HUDEP-2 (cell line): ENCODE data around the gene AQP12A.

ENCODE experiments used
- DNase-seq, 76 experiments: peaks; one replicate each; lab custom pipeline; 2025; ENCODE audit not compliant: unreplicated experiment in 76 of 76; lab: John Stamatoyannopoulos, UW

Gene AQP12A

DNA sequence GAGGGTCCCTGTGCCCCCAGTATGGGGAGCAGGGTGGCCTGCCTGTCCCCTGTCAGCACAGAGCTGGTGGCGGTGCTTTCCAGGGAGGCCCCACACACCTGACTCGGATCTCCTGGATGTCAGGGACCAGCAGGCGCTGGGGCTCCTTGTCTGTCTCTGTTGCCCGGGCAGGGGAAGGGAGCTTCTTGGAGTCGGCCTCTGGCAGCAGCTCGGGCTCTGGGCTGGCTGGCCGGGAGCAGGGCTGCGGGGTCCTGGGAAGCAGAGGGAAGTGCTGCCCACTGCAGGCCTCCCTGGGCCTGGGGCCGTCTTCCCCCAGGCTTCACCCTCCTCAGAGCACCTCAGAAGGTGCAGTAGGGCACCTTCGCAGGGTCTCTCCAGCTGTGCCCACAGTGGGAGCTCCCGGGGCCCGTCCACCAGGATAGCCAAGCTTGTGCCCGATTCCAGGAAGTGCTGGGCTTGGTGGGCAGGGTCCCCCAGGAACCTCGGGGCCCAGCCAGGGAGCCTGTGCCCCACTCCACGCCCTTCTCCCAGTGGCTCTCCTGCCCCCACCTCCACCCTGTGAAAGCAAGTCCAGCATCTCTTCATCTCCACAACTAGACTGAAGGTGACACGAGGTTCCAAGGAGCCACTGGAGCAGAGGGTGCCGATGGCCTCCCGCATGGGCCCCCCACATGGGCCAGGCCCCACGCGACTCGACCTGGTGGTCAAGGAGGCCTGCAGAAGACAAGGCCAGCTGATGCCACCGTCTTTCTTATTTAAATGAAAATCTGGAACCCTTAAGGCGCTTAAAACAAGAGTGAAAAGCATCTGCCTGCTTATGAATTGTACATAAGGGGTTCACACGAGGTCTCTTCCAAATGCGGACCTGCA lies 28.2 kb downstream of the AQP12A start:
- DNase-seq: no peak

DNA sequence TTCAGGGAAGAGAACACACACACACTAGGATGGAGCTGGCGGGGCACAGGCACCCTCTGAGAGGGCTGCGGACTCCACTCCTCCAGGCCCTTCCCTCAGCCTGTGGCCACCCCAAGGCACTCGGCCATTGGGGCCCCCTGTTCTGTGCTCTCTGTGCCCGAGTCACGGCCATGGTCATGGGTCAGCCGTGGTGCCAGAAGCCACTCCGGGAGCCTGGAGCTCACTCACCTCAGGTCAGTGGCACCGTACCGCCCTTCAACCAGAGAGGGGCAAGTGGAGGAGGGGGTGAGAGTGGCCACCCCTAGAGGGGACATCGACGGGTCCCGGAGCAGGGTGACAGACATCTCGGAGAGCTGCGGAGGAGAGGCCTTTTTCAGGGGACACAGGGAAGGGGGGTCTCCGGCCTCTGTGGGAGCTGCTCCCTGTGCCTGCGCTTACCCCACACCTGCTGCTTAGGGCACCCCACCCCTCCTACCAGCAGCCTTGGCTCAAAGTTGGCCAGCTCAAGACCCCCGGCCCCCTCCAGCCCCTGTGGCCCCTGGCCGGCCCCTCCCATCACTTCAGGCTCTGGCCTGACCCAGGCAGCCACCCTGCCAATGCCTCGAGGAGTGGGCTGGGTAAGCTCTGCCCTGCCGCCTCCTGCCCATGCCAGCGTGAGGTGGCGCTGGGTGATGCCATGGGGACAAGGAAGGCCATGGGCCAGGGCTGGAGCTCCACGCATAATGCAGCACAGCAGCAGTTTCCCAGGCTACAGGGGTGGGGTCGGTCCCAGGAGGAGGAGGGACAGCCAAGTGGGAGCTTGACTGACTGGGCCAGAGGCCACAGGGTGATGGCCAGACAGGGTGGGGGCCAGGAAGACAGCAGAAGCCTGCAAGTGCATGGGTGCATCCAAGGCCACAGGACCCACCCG lies 29.3 kb downstream of the AQP12A start:
- DNase-seq: no peak

DNA sequence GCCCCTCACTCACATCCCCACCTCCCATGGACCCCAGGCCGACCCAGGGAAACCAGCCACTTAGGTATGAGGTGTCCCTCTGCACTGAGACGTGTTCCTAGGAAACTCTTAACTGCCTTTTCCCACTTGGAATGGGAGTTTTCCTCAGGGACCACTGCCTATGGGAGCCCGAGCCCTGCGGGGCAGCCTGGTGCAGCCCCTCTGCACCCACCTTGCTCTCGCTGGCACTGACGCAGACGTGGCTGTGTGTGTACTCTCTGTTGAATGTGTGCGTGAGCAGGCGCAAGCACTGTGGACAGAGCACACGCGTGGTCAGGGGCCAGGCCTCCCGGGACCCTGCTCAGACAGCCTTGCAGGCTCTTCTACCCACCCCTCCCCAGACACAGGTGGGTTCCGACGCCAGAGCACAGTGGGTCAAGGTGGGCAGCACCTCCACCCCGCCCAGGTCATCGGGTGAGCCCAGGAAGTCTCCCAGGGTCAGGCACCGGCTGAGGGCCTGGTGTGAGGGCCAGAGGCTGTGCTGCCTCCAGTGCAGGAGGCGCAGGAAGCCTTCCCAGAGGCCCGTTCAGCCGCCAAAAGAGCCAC lies 30.0 kb downstream of the AQP12A start:
- DNase-seq: no peak

DNA sequence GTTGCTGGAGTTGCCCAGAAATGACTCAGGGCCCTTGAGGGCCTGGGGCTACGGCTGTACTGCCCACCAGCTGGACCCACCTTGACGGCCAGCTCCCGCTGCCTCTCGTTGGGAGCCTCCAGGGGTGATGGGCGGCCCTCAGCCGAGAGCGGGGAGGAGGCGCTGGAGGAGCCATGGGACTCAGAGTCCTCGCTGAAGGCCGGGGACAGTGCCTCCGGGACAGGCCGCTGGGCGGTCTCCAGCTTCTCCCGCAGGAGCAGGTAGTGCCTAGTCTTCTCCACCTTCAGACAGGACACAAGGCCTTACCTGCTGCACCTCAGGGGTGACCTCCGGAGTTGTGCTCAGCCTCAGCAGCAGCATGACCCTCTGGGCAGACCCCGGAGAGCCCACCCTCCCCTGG lies 30.7 kb downstream of the AQP12A start:
- DNase-seq: no peak

DNA sequence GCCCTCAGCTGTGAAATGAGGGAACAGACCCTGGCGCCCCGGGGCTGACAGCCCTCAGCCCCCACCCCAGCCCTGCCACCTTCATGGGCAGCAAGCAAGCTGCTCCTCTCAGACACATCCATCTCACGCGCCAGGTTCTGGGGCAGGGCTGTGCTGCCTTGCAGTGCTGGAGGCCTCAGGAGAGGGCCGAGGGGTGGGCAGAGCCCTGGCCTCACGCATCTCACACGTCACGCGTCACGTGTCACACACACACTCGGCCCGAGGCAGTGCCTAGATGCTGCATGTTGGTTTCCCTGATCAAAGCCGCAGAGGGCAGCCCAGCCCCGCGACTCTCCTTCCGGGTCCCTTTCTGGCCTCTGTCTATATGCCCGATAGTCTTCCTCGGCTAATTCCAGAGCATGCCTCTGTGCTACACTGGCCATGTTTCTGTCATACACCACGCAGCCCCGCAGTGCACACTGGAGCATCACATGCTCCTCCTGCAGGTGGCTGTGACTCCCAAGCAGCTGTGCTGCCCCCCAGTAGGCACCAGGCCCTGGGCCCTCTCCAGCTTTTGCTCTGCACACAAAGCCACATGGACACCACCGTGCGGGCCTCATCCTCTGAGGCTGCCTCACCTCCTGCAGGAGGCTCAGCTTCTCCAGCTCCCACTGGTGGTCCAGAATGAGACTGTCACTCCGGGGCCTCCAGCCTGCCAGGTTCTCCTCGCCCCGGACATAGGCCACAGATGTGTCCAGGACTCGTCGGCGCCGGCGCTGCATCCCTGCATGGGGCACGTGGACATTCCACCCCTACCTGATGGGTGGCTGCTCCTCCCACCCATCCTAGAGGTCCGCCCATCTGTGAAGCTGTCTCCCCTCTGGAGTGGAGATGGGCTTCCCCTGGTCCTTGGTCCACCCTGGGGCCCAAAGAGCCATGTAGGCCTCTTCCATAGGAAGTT lies 31.4 kb downstream of the AQP12A start:
- DNase-seq: no peak

DNA sequence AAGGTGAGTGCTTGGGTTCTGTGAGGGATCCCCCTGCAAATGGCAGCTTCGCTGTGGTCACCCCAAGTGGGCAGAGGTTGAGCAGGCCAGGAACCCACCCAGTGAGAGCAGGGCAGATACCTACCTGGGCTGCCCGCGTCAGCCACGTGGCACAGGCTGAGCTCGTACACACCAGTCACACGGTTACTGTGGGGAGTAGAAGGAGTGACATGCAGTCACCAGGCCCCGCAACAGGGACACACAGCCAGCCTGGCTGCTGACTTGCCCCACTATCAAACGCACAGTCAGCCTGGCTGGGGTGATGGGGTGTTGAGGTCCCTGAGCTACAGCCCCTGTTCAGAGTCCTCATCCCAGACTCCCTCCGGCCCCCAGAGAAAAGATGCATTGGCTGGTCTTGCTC lies 32.2 kb downstream of the AQP12A start:
- DNase-seq: no peak

DNA sequence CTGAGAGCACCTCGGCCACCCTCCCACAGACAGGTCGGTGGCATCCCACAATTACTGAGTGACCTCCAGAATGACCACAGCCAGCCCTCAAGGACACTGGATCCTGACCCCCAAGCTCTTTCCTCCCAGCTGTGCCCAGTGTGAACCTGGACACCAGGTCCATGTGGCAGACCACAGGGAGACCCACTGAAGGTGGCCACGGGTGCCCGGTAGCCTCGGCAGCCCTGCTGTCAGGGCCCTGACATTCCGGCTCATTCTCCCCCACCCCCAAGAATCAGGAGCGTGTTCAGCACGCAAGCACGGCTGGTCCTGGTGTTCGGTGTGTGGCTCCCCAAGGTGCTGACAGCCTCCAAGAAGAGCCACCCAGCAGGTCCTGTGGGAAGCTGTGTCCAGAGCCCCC lies 32.8 kb downstream of the AQP12A start:
- no peak for DNase-seq

DNA sequence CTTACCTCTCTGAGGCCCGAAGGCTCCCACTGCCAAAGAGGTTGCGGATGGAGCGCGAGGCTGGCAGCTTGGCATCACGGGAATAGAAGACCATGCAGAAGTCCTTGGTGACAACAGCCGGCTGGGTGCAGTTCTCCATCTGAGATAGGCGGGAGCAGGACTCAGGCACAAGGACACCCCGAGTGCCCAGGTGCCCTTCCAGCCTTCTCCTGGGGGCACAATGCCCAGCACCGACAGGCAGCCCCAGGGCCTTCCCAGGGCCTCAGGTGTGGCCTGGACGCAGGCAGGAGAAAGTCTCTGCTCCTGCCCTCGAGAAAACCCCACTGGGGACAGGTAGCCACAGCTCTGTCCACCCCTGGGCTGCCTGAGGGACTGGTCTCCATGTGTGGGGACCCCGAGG lies 33.6 kb downstream of the AQP12A start:
- DNase-seq: no peak

DNA sequence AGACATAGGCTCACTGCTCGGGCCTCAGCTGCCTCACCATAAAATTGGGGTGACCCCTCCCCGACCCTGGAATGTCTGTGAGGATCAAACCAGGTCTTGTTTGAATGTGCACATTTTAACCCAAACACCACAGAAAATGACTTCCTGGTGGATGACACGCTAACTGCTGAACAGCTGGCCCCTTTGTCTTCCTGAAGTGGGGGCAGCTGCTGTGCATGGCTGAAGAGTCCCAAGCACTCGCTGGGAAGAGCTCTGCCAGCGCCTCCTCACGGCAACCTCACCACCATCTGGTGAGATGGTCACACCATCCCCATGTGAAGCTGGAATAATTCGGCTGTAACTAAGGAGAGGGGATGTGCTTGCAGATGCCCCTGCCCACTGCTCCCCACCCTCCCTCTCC lies 34.0 kb downstream of the AQP12A start:
- no peak for DNase-seq

DNA sequence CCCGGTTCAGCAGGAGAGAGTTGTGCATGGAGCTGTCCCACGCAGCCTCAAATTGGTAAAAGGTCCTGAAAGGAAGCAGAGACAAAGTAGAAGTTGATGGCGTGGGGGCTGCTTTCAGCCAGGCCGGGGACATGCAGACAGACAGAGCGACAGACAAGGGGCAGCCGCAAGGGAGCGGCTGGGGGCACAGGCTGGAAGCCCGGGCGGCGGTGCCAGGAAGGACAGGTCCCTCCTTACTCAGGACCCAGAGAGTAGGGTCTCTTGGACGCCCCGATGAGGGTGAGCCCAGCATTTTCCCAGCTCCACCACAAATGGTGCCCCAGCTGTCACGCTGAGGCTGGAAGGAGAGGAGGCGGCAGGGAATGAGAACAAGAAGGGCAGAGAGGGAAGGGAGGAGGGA lies 35.2 kb downstream of the AQP12A start:
- no peak for DNase-seq

DNA sequence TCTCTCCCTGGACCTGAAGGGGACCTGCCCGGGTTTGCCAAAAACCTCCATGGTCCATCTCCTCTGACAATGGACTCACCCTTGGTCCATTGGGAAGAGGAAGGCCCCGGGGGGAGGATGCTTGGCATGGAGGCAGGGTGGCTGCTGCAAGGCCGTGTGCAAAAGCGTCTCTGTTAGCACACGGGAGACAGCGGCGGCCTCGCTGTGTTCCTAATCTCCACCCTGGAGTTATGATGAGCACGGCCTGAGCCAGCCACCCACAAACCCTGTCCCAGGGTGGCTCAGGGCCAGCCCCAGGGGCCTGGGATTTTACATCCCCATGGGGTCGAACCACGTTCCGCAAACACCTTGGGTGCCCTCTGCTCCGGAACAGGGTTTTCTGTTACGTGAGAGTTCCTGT lies 35.8 kb downstream of the AQP12A start:
- no peak for DNase-seq

DNA sequence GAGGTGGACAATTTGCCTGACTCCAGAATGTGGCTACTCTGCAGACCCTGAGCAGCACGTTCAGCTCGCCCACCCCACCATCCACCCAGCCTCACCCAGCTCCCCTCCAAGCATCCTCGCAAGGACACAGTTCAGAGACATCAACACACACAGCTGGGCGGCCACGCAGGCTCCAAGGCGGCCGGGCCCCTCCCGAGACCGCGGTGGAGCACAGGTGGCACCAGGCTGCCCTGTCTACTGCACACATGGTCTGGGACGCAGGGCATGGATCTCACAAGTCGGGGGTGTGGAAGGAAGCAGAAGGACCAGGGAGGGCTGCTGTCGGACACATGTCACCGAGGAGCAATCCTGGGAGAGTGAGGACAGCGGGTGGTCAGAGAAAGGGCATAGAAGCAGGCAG lies 36.2 kb downstream of the AQP12A start:
- DNase-seq: no peak

DNA sequence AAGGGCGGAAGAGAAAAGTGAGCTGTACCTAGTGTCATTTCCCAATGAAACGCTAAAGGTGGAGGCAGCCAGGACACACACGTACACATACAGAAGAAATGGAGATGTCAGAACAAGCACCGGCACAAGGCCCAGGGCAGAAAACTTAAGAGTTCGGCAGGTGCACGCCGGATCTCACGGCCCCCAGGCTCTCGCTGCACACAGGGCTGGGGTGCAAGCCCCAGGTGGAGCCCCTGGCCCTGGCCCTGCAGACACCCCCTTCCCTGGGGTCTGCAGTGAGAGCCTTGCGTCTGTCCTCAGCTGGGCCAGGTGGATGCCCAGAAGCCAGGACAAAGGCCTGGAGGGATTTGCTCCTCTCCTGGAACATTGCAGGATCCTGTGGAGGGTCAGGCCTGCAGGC lies 36.7 kb downstream of the AQP12A start:
- no peak for DNase-seq

DNA sequence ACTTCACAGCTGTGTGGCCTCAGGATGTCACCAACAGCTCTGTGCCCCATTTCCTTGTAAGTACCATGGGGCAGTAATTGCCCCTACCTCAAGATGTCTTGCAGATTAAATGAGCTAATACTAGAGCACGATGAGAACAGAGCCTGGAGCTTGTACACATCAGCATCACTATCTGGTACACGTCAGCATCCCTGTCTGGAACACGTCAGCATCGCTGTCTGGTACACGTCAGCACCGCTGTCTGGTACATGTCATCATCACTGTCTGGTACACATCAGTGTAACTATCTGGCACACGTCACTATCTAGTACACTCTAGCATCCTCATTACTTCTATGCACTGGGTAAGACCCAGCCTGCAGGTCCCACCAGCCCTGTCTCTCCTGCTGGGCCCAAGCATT lies 37.2 kb downstream of the AQP12A start:
- no peak for DNase-seq

DNA sequence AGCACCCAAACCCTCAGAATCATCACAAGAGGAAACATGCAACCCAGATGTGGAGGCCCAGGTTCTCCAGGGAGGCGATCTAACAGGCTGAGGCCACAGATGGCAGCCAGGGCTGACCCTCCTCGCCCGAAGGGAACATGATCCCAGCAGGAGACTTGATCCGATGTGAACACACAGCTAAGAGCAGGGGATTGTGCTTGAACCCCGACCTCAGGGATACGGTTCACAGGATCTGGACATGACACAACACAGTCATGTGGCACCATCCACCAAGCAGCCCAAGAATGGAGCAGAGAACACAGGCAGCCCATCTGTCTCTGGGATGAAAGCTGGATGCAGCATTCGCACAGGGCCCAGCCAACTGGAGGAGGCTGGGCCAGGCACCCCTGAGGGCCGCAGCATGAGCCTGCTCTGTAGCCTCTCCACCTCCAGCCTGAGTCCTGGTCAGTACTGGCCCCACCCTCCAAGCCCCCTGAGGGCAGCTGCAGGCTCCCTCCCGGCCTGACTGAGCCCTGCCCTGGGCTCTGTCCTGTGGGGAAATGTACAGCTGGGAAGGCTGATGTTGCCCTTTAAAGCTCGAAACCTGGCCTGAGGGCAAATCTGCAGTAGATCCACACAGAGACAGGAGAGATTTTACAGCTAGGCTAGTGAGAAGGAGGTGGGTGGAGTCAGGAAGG lies 39.0 kb downstream of the AQP12A start:
- DNase-seq: no peak

DNA sequence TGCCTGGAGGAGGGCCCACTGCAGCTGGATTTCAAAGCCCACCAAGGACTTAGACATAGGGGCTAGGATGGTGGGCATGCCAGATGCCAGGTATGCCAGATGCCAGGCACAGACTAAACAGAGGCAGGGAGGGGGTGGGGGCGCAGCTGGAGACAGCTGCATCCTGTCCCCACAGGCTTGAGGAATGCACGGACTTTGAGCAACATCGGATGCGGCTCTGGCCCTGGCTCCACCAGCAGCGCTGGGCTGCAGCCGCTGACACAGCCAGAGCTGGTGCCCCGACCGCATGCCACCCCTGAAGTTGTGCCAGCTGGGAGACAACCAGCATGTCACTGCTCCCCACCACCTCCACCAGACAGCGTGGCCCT lies 39.5 kb downstream of the AQP12A start:
- no peak for DNase-seq

DNA sequence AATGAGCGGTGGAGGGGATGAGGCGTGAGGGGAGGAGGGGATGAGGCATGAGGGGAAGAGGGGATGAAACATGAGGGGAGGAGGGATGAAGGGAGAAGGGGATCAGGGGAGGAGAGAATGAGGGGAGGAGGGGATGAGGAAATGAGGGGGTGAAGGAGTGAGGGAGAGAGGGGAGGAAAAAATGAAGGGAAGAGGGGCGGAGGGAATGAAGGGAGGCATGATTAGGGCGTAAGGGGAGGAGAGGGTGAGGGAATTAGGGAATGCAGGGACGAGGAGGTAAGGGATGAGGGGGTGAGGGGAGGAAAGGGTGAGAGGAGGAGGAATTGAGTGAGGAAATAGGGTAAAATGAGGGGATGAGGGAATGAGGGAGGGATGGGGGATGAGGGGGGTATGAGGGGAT lies 40.5 kb downstream of the AQP12A start:
- no peak for DNase-seq

DNA sequence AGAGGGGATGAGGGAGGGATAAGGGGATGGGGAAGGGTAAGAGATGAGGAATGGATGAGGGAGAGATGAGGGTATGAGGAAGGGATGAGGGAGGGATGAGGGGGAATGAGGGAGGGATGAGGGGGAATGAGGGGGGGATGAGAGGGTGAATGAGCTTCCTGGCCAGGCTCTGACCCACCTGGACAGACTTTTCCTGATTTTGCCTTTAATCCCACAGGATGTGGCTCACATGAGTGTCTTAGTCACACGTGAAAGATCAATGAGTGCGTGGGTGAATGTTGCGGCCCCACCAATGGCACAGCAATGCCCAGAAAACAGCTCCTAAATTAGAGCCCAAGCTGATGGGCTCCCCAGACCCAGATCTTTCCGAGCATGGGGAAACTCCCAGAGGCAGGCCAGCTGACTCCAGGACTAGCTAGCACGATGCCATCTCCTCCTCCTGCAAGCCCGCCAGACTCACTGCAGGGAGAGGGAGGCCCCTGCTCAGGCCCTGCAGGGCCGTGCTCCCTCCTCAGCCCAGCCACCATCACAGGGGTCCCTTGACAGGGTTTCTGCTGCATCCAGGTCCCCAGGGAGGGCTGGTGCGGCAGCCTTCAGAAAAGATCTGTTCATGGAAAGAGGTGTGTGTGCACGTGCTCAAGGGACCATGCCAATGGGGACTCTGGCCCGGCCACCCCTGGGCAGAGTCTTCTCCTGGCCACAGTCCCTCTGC lies 41.4 kb downstream of the AQP12A start:
- DNase-seq: no peak

DNA sequence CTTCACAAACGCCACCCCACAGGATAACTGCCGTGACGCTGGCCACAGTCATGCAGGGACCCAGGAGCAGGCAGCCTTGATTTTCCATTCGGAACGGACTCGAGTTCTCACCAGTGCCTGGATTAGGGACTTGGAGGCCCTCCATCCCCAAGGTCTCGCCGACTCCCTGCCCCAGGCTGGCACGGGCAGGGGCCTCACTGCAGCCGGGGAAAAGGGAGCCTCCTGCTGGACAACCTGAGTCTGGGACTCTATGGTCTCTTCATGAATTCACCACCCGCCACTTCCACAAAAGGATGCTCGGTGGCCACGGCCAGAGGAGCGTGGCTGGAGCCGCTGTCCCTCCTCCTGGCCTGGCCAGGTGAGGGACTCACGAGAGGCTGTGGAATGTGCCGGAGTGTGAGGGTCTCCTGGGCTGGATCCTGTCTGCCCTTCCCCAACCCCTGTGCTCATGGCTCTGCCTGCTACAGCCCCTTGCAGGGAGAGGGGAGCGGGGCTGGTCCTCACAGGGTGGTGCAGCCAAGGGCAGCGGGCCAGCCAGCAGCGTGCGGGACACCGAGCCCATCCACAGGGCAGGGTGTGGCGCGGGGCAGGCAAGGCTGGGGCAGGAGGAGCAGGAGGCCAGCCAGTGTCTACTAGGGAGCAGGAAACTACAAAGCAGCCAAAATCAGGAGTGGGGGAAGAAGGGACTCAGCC lies 42.3 kb downstream of the AQP12A start:
- peak in 4 of 76 experiments; percentile 1 to 6 (median 3) for DNase-seq
